Left forelimb (tissue), 1 donor: ENCODE results near the gene DNAH14.
"Not testable (repeated sequence)": the region's sequence is repeated elsewhere in the genome, so short reads cannot be mapped to it uniquely, and the experiment has no call there.

Experiments used
- DNase-seq: peaks from one replicate; pipeline ENCODE4 v3.0.0-alpha.2; 2018; ENCODE audit warnings: low spot score

DNAH14 gene

GRCh38 chr1:224996266-224996665 is 66.8 kb downstream of the DNAH14 start:
- no peak for DNase-seq

DNA sequence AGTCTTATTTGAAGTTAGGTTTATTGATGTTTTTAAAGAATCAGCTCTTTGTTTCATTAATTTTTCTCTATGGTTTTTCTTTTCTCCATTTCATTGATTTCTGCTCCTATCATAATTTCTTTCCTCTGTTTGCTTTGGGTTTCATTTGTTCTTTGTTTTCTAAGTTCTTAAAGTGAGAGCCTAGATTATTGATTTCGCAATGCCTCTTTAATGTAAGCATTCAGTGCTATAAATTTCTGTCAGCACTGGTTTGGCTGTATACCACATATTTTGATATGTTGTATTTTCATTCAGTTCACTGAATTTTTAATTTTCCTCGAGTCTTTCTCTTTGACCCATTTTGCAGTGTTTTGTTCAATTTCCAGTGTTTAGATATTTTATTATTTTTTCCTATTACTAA is 68.7 kb downstream of the DNAH14 start:
- no peak for DNase-seq

GRCh38 chr1:225004396-225004795 is 74.9 kb downstream of the DNAH14 start:
- no peak for DNase-seq

GRCh38 chr1:225006352-225006751 is 76.9 kb downstream of the DNAH14 start:
- not testable (repeated sequence) for DNase-seq

DNA sequence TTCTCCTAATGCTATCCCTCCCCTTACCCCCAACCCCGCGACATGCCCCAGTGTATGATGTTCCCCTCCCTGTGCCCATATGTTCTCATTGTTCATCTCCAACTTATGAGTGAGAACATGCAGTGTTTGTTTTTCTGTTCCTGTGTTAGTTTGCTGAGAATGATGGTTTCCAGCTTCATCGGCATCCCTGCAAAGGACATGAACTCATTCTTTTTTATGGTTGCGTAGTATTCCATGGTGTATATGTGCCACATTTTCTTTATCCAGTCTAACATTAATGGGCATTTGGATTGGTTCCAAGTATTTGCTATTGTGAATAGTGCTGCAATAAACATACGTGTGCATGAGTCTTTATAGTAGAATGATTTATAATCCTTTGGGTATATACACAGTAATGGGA is 78.6 kb downstream of the DNAH14 start:
- not testable (repeated sequence) for DNase-seq

DNA sequence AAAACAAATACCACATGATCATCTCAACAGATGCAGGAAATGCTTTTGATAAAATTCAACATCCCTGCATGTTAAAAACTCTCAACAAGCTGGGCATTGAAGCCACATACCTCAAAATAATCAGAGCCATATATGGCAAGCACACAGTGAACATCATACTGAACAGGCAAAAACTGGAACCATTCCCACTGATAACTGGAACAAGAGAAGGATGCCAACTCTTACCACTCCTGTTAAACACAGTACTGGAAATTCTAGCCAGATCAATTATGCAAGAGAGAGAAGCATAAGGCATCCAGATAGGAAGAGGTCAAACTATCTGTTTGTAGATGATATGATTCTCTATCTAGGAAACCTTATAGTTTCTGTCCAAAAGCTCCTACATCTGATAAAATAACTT is 91.6 kb downstream of the DNAH14 start:
- DNase-seq = no peak

- DNase-seq = no peak
Observed at GRCh38 chr1:225026701-225027100, 97.2 kb downstream of the DNAH14 start.

- DNase-seq = not testable (repeated sequence)
Observed at GRCh38 chr1:225036441-225036840, 107.0 kb downstream of the DNAH14 start.

DNA sequence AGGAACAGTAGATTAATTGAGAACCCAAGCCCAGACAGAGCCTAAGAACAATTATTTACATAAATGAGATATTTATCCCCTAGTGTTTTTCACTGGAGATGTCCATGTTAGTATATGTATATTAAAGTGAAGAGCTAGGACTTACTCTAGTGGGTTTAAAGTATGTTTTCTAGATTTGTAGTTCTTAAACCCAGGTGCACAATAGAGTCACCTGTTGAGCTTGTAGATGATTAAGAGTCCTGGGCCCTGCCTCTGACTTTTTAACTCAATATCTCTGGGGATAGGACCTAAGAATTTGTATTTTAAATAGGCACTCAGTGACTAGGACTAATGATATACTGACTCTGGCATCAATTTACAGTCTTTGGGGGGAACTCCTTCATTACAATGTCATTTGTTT is 112.8 kb downstream of the DNAH14 start:
- no peak for DNase-seq

- no peak for DNase-seq
Observed at GRCh38 chr1:225044258-225044657, 114.8 kb downstream of the DNAH14 start.

DNA sequence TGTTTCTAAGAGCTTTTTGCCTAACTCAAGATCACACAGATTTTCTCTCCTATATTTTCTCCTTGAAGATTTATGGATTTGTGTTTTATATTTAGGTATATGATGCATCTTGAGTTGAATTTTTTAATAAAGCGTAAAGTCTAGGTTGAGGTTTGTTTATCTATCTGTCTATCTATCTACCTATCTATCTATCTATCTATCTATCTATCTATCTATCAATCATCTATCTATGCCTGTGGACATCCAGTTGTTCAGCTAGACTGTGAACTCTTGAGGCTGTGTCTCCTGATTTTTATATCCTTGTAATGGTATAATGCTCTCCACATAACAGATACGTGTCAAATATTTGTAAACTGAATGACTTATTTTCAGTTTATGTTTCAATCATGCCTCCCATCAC is 120.1 kb downstream of the DNAH14 start:
- DNase-seq = no peak

- DNase-seq = no peak
Observed at GRCh38 chr1:225063722-225064121, 134.2 kb downstream of the DNAH14 start.

GRCh38 chr1:225070972-225071371 is 141.5 kb downstream of the DNAH14 start:
- no peak for DNase-seq

- DNase-seq = no peak
Observed at GRCh38 chr1:225097175-225097574, 167.7 kb downstream of the DNAH14 start.

DNA sequence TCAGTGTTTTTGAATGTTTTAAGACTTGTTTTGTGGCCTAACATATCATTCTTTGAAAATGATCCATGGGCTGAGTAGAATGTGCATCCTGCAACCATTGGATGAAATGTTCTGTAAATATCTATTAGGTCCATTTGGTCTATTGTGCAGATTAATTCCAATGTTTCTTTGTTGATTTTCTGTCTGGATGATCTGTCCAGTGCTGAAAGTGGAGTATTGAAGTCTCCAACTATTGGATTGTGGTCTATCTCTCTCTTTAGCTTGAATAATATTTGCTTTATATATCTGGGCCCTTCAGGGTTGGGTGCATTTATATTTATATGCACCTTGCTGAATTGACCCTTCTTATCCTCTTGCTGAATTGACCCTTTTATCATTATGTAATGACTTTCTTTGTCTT is 181.5 kb downstream of the DNAH14 start:
- DNase-seq = no peak

DNA sequence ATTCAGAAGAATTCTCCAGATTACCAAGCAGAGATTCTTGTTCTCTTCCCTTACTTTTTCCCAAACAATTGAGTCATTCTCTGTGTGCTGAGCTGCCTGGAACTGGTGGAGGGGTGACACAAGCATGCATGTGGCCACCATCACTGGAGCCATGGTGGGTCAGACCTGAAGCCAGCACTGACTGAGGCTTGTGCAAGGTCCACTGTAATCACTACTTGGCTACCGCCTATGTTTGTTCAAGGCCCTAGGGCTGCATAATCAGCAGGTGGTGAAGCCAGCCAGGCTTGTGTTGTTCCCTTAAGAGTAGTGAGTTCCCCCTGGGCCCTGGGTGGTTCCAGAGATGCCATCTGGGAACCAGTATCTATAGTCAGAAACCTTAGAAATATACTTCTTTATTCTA is 183.8 kb downstream of the DNAH14 start:
- no peak for DNase-seq

GRCh38 chr1:225114354-225114990 is 185.0 kb downstream of the DNAH14 start:
- DNase-seq = no peak

GRCh38 chr1:225119307-225119706 is 189.8 kb downstream of the DNAH14 start:
- no peak for DNase-seq

GRCh38 chr1:225121095-225121494 is 191.6 kb downstream of the DNAH14 start:
- DNase-seq = no peak

DNA sequence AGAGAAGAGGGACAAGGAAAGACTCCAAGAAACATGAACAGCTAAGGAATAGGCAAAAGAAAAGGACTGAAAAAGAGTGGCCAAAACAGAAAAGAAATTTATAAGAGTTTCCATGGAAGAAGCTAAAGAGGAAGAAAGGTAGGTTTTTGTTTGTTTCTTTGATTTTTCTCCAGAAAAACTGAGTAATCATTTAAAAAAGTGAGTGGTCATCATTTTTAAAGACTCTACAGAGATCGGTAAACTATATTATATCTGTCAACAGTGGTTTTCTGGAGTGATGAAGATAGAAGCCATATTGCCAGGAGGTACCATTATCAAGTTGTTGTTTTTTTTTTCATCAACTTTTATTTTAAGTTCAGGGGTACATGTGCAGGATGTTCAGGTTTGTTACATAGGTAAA is 202.4 kb downstream of the DNAH14 start:
- no peak for DNase-seq

DNA sequence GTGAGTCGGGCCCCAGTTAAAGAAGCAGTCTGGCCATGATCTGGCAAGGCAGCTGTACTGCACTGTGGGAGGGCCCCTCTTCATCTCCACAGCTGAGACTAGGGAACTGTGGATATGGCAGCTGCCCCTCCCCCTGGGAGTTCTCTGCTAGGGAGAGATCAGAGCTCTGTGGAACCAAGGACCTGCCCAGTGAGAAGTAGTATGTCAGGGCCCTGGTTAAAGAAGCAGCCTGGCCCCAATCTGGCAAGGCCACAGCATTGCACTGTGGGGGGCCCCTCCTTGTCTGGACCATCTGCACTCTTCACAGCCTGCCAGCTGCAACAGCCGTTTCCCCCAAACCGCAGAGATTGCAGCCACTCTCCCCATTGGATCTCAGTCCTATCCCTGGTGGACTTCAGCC is 208.5 kb downstream of the DNAH14 start:
- no peak for DNase-seq

DNA sequence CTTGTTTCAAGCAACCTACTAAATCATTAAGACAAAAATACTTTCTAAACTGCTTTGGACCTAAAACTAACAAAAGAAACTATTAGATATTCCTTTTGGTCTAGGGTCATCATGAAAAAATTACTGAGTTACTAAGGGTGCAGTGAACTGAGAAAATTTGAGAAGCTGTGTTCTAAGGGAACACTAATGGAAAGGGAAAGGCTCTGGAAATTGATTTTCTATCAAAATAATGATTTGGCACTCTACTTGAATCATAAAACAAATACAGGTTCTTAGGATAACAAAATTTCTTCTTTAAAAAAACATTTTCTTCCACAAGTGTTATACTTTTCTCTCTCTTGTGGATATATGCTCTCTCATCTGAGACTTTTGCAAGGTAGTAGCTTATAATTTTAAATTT is 213.5 kb downstream of the DNAH14 start:
- DNase-seq = no peak

DNA sequence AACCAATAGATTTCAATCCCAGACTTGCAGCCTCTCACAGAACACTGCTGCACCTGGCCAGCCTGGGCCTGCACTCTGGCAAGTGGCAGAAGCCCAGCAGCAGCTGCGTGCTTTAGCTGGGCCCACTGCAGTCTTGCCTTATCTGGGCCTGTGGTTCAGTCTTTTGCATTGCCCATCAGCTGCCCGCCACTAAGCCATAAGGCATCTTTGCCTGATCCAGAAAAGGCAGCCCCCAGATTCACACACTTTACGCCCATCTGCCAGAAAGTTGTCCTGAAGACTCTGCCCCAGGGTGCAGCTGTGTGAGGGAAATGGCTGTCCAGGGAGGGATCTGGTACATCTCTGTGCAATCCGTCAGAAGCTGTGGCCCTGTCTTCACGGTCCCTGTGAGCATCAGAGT is 217.0 kb downstream of the DNAH14 start:
- DNase-seq = no peak

- DNase-seq = not testable (repeated sequence)
Observed at GRCh38 chr1:225147791-225148190, 218.3 kb downstream of the DNAH14 start.

GRCh38 chr1:225152061-225152460 is 222.6 kb downstream of the DNAH14 start:
- DNase-seq = no peak
